GM12864 (cell line): Measurements from ENCODE around the gene UPK1A.
"Not testable (repeated sequence)": the region's sequence is repeated elsewhere in the genome, so short reads cannot be mapped to it uniquely, and the experiment has no call there.

Experiments
- DNase-seq: peaks from one replicate; pipeline ENCODE4 v3.0.0-alpha.2; 2011; ENCODE audit warnings: low read depth
- H3K4me3 ChIP-seq: 2 replicates; pipeline ENCODE4 v1.5.1; 2011; ENCODE audit warnings: mild to moderate bottlenecking, low read depth, low read length, control low read depth
- TF ChIP-seq, protein P1 (sequence below): IDR thresholded peaks from 2 replicates; pipeline ENCODE4 v1.5.1; 2011; ENCODE audit warnings: low read depth, mild to moderate bottlenecking, moderate library complexity, low read length, control low read depth, inconsistent platforms; ENCODE audit errors: missing control alignments

UPK1A gene

DNA sequence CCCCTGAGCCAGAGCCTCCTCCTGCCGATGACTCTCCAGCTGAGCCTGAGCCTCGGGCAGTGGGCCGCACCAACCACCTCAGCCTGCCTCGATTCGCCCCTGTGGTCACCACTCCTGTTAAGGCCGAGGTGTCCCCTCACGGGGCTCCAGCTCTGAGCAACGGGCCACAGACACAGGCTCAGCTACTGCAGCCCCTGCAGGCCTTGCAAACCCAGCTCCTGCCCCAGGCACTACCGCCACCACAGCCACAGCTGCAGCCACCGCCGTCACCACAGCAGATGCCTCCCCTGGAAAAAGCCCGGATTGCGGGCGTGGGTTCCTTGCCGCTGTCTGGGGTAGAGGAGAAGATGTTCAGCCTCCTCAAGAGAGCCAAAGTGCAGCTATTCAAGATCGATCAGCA lies 55.1 kb downstream of the UPK1A start:
- no peak overlapping the region for H3K4me3 ChIP-seq
- TF ChIP-seq, protein P1, sequence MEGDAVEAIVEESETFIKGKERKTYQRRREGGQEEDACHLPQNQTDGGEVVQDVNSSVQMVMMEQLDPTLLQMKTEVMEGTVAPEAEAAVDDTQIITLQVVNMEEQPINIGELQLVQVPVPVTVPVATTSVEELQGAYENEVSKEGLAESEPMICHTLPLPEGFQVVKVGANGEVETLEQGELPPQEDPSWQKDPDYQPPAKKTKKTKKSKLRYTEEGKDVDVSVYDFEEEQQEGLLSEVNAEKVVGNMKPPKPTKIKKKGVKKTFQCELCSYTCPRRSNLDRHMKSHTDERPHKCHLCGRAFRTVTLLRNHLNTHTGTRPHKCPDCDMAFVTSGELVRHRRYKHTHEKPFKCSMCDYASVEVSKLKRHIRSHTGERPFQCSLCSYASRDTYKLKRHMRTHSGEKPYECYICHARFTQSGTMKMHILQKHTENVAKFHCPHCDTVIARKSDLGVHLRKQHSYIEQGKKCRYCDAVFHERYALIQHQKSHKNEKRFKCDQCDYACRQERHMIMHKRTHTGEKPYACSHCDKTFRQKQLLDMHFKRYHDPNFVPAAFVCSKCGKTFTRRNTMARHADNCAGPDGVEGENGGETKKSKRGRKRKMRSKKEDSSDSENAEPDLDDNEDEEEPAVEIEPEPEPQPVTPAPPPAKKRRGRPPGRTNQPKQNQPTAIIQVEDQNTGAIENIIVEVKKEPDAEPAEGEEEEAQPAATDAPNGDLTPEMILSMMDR = no peak
- DNase-seq = no peak

DNA sequence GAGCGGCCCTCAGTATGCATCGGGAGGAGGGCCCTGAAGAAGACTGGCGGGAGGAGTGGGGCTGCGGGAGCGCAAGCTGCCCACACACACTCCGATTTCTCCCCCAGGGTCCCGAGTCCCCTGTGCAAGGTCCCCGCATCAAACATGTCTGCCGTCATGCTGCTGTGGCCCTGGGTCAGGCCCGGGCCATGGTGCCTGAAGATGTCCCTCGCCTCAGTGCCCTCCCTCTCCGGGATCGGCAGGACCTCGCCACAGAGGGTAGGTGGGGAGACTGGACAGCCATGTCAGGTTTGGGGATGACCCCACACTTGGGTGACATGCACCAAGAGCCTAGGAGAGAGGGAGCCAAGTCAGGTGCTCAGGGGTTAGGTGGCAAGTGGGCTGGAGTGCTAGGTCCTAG lies 56.1 kb downstream of the UPK1A start:
- TF ChIP-seq, protein P1 = no peak

DNA sequence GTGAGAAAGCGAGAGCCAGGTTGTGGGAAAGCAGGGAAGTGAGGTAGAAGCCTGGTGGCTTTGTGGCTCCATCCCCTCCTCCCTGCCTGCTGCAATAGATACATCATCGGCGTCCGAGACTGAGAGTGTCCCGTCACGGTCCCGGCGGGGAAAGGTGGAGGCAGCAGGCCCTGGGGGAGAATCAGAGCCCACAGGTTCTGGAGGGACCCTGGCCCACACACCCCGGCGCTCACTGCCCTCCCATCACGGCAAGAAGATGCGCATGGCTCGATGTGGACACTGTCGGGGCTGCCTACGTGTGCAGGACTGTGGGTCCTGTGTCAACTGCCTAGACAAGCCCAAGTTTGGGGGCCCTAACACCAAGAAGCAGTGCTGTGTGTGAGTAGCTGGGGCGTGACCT lies 56.6 kb downstream of the UPK1A start:
- DNase-seq = no peak
- TF ChIP-seq, protein P1 = no peak
- H3K4me3 ChIP-seq = no peak overlapping the region

More for the DNA sequence above, 56.1 kb downstream of the UPK1A start:
- no peak for DNase-seq
- no peak overlapping the region for H3K4me3 ChIP-seq

DNA sequence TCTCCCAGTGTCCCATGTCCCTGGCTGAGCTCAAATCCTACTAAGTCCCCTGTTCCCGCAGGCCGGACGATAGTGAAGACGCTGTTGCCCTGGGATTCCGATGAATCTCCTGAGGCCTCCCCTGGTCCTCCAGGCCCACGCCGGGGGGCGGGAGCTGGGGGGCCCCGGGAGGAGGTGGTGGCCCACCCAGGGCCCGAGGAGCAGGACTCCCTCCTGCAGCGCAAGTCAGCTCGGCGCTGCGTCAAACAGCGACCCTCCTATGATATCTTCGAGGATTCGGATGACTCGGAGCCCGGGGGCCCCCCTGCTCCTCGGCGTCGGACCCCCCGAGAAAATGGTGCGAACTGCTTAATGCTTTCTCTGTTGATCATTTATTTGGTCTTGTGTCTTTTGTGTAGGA lies 57.4 kb downstream of the UPK1A start:
- no peak for DNase-seq
- no peak overlapping the region for H3K4me3 ChIP-seq
- TF ChIP-seq, protein P1 = no peak

DNA sequence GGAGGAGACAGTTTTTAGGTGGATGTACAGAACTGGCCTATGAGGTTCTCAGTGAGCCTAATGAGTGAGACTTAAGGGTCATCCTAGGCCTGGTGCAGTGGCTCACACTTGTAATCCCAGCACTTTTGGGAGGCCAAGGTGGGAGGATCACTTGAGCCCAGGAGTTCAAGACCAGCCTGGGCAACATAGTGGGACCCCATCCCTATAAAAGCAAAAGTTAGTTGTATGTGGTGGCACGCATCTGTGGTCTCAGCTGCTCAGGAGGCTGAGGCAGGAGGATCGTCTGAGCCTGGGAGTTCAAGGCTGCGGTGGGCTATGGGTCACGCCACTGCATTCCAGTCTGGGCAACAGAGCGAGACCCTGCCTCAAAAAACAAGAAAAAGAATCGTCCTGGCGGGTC lies 57.8 kb downstream of the UPK1A start:
- not testable (repeated sequence) for DNase-seq, H3K4me3 ChIP-seq

DNA sequence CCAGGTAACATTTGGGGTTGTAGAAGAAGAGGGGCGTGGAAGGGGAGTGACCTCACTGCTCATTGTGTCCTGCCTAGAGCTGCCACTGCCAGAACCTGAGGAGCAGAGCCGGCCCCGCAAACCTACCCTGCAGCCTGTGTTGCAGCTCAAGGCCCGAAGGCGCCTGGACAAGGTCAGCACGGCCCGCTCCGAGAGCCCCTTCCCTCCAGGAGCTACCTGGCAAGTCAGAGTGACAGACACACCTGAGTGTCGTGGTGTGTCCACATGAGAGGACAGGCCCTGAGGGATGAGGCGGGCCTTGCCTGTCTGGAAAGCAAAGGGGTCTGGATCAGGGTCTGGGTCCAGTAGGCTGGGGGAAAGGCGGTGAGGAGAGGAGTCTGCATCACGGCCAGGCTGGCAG lies 58.2 kb downstream of the UPK1A start:
- no peak overlapping the region for H3K4me3 ChIP-seq
- no peak for DNase-seq
- TF ChIP-seq, protein P1 = no peak

DNA sequence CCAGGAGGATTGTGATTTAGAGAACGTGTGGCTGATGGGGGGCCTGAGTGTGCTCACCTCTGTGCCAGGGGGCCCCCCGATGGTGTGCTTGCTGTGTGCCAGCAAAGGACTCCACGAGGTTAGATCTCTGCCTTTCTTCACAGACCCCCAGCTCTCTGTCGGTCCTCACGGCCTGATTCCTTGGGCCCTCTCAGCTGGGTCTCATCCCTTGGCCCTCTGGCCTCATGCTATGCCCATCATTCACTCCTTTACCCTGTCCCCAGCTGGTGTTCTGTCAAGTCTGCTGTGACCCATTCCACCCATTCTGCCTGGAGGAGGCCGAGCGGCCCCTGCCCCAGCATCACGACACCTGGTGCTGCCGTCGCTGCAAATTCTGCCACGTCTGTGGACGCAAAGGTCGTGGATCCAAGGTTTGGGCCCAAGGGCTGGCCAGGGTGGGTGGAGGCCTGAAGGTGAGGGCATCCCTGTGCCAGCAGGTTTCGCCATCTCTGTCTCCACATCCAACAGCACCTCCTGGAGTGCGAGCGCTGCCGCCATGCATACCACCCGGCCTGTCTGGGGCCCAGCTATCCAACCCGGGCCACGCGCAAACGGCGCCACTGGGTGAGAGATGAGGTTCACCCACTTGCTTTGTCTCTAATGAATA lies 59.0 kb downstream of the UPK1A start:
- H3K4me3 ChIP-seq = no peak overlapping the region
- TF ChIP-seq, protein P1 = no peak
- DNase-seq = no peak
